ENCODE results near the gene MIB2.

MIB2 gene

DNA sequence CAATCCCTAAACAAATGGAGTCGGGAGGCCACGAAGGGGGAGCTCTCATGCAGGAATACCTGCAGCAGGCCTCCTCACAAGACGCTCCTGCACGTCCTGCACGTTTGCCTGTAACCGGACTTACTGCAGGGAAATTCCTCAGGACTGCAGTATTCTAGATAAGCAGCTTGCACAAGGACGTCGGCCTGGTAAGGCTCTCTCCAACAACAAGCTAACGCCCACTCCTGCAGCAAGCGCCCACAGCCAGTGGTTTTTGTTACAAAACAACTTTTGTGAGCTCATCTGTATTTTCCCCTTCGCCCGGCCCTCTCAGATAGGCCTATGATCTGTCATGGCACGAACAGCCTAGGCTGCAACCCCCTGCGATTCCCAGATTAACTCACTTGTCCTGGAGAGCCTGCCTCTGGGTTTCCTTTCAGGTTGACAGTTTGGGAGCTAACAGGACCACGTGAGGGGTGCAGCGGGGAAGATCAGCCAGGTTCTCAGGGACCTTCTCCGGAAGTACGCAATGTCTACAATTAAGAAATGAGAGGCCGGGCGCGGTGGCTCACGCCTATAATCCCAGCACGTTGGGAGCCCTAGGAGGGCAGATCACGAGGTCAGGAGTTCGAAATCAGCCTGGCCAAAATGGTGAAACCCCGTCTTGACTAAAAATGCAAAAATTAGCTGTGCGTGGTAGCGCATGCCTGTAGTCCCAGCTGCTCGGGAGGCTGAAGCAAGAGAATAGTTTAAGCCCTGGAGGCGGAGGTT, 921 bp upstream of the MIB2 start:
- peak overlapping the region; percentile 95 for H3K4me2 ChIP-seq (ENCODE audit: low read depth, low read length, poor library complexity, severe bottlenecking)
- no peaks in the 10 kb centered on the region for H3F3A ChIP-seq (ENCODE audit: low read depth)
- H3K4me3 ChIP-seq (ENCODE audit: low read length, poor library complexity, severe bottlenecking), result peak overlapping the region; percentile 94
- H3K4me1 ChIP-seq (ENCODE audit: insufficient read depth, low read length, poor library complexity, severe bottlenecking), result peaks cover 28% of the 10 kb centered on the region
- H3K9me2 ChIP-seq (replicated peaks; ENCODE audit: low read depth, low read length), result no peaks in the 10 kb centered on the region
- no peaks in the 10 kb centered on the region for H3K9me3 ChIP-seq (ENCODE audit: insufficient read depth, low read depth, low read length)
- no peaks in the 10 kb centered on the region for H3K27me3 ChIP-seq (ENCODE audit: insufficient read depth, low read length, poor library complexity, severe bottlenecking)
- H3K36me3 ChIP-seq (ENCODE audit: insufficient read depth, low read length), result no peaks in the 10 kb centered on the region
- H3K79me2 ChIP-seq (ENCODE audit: insufficient read depth, low read length), result peaks cover 25% of the 10 kb centered on the region
- H4K20me1 ChIP-seq (ENCODE audit: insufficient read depth, low read length, poor library complexity, severe bottlenecking), result peaks cover 16% of the 10 kb centered on the region
- TF ChIP-seq EZH2phosphoT487 (IDR thresholded peaks at IDR 0.05; ENCODE audit: borderline replicate concordance) (no peak), CTCF (conservative IDR thresholded peaks at IDR 0.05; ENCODE audit: low read length) (no peak)
- H3K9ac ChIP-seq (ENCODE audit: low read depth, low read length, poor library complexity, severe bottlenecking), result peak overlapping the region; percentile 99
- 0 out of 2 replicates have a peak overlapping the region, but pooled peaks have one; percentile 17 for H2AFZ ChIP-seq (ENCODE audit: low read length)

DNA sequence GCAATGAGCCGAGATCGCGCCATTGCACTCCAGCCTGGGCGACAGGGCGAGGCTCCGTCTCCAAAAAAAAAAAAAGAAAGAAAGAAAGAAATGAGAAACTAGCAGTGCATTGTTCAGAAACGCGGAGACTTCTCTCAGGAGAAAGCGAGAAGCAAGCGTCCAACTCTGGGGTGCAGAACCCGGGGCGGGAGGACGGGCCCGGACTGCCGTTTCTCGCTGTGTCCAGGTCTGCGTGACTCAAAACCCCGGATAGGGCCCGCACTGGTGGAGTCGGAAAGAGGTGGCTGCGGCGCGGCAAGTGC, 395 bp upstream of the MIB2 start:
- peak overlapping the region; percentile 94 for H3K4me3 ChIP-seq (ENCODE audit: low read length, poor library complexity, severe bottlenecking)
- no peaks in the 10 kb centered on the region for H3K36me3 ChIP-seq (ENCODE audit: insufficient read depth, low read length)
- H3F3A ChIP-seq (ENCODE audit: low read depth), result no peaks in the 10 kb centered on the region
- H3K9me3 ChIP-seq (ENCODE audit: insufficient read depth, low read depth, low read length), result no peaks in the 10 kb centered on the region
- no peaks in the 10 kb centered on the region for H3K9me2 ChIP-seq (replicated peaks; ENCODE audit: low read depth, low read length)
- H3K4me1 ChIP-seq (ENCODE audit: insufficient read depth, low read length, poor library complexity, severe bottlenecking), result peaks cover 28% of the 10 kb centered on the region
- peaks cover 16% of the 10 kb centered on the region for H4K20me1 ChIP-seq (ENCODE audit: insufficient read depth, low read length, poor library complexity, severe bottlenecking)
- H3K27me3 ChIP-seq (ENCODE audit: insufficient read depth, low read length, poor library complexity, severe bottlenecking), result no peaks in the 10 kb centered on the region
- H2AFZ ChIP-seq (ENCODE audit: low read length), result 0 out of 2 replicates have a peak overlapping the region, but pooled peaks have one; percentile 17
- H3K9ac ChIP-seq (ENCODE audit: low read depth, low read length, poor library complexity, severe bottlenecking), result peak overlapping the region; percentile 99
- no peak for TF ChIP-seq EZH2phosphoT487 (IDR thresholded peaks at IDR 0.05; ENCODE audit: borderline replicate concordance)
- TF ChIP-seq CTCF (conservative IDR thresholded peaks at IDR 0.05; ENCODE audit: low read length), result no peak
- peak overlapping the region; percentile 95 for H3K4me2 ChIP-seq (ENCODE audit: low read depth, low read length, poor library complexity, severe bottlenecking)
- H3K79me2 ChIP-seq (ENCODE audit: insufficient read depth, low read length), result peaks cover 25% of the 10 kb centered on the region

GRCh38 chr1:1616045-1616790, 918 bp downstream of the MIB2 start:
- Histone ChIP-seq H3K9me3 (ENCODE audit: insufficient read depth, low read depth, low read length) (no peaks in the 10 kb centered on the region), H3K4me3 (ENCODE audit: low read length, poor library complexity, severe bottlenecking) (peak overlapping the region; percentile 94), H3K9ac (ENCODE audit: low read depth, low read length, poor library complexity, severe bottlenecking) (peak overlapping the region; percentile 99), H3K4me2 (ENCODE audit: low read depth, low read length, poor library complexity, severe bottlenecking) (peak overlapping the region; percentile 92), H3K27me3 (ENCODE audit: insufficient read depth, low read length, poor library complexity, severe bottlenecking) (no peaks in the 10 kb centered on the region), H3K79me2 (ENCODE audit: insufficient read depth, low read length) (peaks cover 25% of the 10 kb centered on the region), H4K20me1 (ENCODE audit: insufficient read depth, low read length, poor library complexity, severe bottlenecking) (peaks cover 16% of the 10 kb centered on the region), H3K4me1 (ENCODE audit: insufficient read depth, low read length, poor library complexity, severe bottlenecking) (peaks cover 28% of the 10 kb centered on the region), H3K9me2 (replicated peaks; ENCODE audit: low read depth, low read length) (no peaks in the 10 kb centered on the region), H2AFZ (ENCODE audit: low read length) (peak overlapping the region; percentile 90; the same call in 1 of the 2 replicates), H3F3A (ENCODE audit: low read depth) (no peaks in the 10 kb centered on the region), H3K36me3 (ENCODE audit: insufficient read depth, low read length) (no peaks in the 10 kb centered on the region)
- TF ChIP-seq CTCF (conservative IDR thresholded peaks at IDR 0.05; ENCODE audit: low read length) (no peak), EZH2phosphoT487 (IDR thresholded peaks at IDR 0.05; ENCODE audit: borderline replicate concordance) (no peak)

Measured in Loucy (cell line).